GM21786 (cell line): ENCODE measurements around the gene KLF3.
"Not testable (repeated sequence)": the region's sequence is repeated elsewhere in the genome, so short reads cannot be mapped to it uniquely, and the experiment has no call there.

ENCODE experiments used
- ATAC-seq: cut with Tn5 transposase; IDR thresholded peaks from one replicate; pipeline ENCODE4 v1.9.1; 2021; ENCODE audit not compliant: unreplicated experiment

KLF3 gene

DNA sequence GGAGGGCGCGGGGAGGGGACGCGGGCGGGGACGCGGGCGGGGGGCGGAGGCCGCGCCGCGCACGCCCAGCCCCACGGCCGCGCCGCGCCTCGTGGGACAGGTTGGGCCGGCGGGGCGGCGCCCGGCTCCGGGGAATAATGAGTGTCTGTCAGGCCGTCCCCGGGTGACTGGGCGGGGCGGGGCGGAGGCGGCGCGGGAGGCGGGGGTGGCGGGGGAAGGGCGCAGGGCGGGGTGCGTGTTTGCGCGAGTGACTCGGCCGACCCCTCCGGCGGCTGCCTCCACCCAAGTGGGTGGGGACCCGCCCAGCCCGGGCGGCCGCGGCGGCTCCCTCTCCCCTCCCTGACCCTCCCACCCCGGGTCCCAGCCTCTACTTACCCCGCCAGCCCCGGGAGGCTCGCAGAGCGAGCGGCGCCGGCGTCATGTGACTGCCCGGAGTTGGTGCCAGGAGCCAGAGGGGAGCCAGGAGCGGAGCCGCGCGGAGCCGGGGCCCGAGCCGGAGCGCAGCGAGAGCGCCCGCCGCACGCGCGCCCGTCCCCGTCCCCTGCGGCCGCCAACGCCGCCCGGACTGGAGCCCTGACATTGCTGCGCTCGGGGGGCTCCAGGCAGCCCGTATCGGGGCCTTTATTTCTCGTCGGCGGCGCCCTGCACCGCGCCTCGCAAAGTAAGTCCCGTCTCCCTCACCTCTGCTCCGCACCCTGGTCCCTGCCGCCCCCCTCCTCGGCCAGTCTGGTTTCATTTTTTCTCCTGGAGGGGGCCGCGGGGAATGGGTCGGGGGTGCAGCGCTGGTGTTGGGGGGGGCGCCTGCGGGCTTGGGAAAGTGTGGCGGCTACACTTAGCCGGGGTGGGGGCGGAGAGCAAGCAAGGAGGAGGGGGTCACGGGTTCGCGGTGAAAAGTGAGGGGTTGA is at the start of gene KLF3:
Gene KLF3 (plus strand): TSS at position 399 of the 905 bp plus-strand sequence. CDS start 16,427 bp downstream, outside the sequence.
- ATAC-seq, result peak; percentile 55

DNA sequence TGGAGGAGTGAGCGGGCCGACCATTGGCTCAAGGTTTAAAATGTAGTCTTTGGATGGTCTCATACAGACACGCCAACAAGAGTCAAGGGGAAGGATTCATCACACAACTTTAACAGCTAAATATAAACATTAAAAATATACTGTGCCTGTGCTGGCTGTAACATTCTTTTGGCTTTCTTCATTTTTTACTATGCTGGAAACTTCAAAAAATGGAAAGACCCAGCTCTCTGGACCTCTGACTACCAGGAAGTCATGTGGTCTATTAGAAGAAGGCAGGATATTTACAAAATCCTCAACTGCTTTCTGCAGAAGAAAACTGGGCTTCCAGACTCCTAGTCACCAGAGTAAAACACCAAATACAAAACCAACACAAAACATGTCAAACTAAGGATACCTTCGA is 49.8 kb upstream of the KLF3 start:
- no peak for ATAC-seq

DNA sequence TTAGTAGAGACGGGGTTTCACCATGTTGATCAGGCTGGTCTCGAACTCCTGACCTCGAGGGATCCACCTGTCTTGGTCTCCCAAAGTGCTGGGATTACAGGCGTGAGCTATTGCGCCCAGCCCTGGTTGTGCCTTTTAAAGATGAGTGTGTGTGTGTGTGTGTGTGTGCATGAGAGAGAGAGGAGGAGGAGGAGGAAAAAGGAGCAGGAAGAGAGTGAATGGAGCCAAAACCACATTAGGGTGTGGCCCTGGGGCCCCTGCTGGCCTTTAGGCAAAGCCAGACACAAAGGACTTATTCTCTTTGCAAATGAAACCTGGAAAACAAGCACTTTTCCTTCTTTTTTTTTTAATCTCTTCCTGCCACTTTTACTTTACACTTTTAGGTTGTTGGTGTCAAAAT is 48.2 kb upstream of the KLF3 start:
- ATAC-seq, result no peak

DNA sequence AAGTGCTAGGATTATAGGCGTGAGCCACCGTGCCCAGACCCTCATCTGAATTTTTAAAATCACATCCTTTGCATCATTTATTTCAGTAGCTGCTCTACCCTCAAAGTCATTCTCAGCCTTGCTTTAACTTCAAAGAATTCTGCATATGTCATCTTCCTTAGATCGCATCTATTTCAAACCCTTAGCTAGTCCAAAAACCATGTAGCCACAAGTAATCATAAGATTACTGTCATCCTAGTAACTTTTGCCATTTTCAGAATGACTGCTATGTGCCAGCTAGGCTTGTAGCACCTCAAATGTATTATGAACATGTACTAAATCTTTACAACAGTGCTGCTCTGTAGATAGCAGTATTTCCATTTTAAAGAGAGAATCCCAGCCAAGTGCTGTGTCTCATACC is 45.5 kb upstream of the KLF3 start:
- ATAC-seq, result no peak

DNA sequence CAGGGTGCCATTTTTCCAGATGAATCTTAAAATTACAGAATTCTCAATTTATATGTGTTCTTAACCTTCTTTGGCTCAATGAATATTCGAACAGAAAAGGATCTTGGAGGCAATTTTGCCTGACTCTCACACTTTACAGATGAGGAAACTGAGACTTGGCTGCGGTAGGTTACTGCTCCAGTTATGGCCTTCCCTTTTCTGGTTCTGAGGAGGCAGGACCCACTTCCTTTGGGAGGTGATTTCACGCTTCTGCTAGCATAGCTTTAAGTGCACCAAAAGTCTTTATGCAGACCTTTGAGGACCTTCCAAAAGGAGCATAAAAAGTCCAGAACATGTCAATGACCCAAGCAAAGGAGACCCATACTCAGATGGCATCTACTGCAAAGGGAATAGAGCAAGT is 44.7 kb upstream of the KLF3 start:
- ATAC-seq, result no peak

DNA sequence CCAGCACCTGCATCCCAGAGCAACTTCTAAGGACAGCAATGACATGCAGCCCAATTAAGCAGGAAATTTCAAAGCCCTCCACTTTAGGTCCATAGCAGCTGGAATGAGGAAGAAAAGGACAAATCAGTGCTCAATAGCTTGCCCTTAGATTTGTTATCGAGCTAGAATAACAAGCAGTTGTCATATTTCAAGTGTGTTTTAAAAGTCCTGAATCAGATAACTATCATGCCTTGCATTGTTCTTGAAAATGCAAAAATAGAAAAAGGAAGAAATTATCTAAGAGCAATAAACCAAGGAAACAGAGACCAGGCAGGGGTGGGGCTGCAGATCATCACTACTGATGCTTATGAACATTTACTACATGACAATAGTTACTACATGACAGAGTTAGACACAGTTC is 43.9 kb upstream of the KLF3 start:
- no peak for ATAC-seq

DNA sequence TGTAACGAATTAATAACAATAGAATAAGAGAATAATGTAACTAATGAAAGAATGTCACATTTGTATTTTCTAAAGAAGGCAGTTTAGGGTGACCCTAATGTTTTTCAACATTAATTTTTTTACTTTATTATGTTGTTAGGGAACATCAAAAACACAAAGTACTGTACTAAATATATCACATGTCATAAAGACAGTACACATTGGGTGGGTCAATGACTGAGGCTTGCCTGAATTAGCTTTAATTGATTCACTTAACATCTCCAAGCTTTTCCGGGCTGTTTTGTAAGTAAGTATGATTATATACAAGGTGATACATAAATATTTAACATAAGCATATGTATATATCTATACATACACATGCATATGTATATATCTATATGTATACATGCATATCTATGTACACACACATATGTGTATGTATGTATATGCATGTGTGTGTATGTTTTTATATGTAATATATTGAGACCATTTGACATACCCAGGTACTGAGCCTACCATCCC is 43.4 kb upstream of the KLF3 start:
- ATAC-seq, result no peak

DNA sequence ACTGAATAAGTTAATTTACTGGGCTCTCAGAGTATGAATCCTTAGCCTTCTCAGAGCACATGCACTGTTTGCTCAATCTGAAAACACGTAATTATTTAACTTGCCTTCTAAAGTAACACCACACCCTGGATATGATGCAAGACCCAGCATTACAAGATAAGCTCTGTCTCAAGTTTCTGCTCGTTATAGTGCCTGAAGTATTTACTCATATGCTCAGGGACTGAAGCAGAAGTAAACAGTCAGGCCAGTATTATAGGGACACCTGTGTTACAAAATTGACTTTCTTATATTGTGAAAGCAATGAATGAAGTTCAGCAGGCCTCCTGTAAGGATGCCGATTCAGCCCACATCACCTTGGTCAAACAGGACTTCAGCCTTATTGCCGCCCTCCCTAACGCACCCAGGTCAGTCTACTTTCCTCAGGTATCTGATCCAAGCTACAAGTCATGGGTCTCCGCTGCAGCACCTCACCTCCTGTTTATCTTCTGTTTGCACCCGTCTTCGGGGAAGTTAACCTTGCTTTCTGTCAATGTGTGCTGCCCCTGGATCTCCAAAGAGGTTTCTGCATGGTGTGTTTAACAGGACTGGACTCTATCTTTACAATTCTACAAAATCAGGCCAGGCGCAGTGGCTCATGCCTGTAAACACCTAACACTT is 42.8 kb upstream of the KLF3 start:
- no peak for ATAC-seq

DNA sequence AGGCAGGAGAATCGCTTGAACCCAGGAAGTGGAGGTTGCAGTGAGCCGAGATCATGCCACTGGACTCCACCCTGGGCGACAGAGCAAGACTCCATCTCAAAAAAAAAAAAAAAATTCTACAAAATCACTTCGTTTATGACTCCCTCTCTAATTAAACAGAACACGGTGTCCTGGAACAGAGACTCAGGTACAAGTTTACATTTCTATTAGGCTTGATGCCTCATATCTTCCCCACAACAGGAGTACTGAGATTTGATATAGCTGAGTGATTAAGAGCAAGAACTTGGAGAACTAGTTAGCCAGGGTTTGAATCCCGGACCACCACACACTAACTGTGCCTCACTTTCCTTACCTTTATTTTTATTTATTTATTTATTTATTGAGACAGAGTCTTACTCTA is 42.2 kb upstream of the KLF3 start:
- no peak for ATAC-seq

DNA sequence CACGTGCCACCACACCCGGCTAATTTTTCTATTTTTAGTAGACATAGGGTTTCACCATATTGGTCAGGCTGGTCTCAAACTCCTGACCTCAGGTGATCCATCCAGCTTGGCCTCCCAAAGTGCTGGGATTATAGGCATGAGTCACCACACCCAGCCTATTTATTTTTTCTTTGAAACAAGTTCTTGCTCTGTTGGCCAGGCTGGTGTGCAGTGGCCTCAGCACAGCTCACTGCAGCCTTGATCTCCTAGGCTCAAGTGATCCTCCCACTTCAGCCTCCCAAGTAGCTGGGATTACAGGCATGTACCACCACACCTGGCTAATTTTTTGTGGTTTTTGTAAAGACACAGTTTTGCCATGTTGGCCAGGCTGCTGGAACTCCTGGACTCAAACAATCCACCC is 41.7 kb upstream of the KLF3 start:
- ATAC-seq, result not testable (repeated sequence)

DNA sequence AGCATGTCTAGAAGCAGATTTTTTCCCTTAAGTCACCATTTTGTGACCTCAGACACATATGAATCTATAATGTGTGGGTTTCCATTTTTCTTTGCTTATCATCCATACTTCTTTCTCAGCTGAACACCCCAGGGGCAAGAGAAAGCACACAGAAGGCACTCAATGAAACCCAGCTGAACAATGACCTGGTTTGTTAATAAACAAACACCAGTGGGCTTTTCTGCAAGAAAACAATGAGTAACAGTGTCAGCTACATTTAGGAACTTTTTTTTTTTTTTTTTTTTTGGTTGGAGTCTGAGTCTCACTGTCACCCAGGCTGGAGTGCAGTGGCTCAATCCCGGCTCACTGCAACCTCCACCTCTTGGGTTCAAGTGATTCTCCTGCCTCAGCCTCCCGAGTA is 40.7 kb upstream of the KLF3 start:
- ATAC-seq, result no peak

DNA sequence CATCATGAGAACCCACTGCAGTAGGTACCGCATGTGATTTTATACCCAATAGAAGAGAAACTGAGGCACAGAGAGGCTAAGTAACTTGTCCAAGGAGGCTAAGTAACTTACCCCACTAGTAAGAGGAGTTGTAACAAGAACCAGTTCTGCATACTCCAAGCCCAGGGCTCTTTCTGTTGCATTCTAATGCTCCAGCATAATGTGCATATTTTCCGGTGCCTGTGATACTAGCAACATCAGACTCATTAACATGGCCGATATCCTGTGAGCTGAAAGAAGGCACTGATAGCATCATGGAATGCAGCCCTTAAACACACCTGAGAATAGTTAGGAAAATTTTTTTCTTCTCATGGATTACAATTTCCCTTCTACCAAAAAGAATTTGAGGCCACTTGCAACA is 39.7 kb upstream of the KLF3 start:
- ATAC-seq, result no peak

DNA sequence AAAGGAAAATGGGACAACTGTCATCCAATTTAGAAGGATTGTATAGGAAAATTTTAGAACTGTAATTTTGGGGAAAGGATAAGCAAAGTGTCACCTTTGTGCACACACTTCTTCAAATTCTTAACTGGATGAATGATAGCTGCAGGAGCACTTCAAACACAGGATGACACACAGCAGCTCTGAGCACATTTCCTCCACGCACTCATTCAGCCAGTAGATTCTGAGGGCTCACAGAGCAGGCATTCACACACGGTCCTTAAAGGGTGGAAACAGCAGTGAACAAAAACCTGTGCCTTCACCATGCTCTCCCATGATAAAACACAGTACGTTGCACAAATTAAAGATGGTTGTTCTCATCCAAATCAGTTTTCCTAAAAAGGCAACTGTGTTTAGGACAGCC is 38.5 kb upstream of the KLF3 start:
- no peak for ATAC-seq

DNA sequence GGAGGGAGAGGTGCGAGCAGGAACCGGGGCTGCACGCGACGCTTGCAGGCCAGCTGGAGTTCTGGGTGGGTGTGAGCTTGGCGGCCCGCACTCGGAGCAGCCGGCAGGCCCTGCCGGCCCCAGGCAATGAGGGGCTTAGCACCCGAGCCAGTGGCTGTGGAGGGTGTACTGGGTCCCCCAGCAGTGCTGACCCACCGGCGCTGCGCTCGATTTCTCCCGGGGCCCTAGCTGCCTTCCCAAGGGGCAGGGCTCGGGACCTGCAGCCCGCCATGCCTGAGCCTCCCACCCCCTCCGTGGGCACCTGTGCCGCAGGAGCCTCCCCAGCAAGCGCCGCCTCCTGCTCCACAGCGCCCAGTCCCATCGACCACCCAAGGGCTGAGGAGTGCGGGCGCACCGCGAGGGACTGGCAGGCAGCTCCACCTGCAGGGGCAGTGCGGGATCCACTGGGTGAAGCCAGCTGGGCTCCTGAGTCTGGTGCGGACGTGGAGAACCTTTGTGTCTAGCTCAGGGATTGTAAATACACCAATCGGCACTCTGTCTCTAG is 37.0 kb upstream of the KLF3 start:
- not testable (repeated sequence) for ATAC-seq

DNA sequence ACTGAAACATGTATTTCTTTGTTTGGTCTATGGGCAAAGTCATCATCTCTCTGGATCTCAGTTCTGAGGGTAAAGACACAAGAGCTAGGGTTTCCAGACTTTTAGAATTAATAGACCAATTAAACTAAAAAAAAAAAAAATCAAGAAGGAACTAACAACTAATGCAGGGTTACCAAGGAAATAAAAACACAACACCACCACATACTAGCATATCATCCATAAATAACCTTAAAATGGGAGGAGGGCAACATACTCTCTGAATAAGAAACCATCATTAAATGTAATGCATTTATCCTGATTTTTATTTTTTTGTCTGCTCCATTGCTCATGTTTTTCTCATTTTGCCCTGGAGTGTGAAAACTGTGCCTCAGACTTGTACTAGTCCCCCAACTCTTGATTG is 33.5 kb upstream of the KLF3 start:
- ATAC-seq, result no peak

DNA sequence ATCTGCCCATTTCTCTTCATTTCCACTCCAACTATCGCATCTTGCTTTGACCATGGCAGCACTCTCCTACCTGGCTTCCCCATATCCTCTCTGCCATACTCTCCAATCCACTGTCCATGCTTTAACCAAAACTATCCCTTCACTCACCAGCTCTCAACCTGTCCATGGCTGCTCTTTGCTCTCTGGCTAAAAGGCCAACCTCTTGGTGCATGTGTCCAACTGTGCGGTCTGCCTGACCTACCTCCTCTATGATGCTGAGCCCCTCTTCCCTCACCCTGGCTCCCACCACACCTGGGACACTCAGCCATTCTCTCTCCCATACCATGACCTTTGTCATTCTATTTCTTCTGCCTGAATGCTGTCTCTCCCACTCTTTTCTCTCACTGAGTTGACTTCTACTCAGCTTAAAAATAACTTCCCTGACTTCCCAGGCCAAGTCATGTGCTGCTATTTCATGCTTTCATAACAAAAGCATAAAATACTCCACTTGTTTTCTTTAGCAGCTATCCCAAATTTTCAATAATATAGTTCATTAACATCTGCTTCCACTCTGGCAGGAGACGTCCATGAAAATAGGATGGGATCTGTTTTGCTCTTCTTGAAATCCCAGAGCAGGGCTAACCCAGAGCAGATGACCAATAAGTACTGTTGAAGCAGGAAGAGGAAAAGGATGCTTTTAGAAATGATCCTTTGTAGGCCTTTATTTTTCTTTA is 29.8 kb upstream of the KLF3 start:
- no peak for ATAC-seq

DNA sequence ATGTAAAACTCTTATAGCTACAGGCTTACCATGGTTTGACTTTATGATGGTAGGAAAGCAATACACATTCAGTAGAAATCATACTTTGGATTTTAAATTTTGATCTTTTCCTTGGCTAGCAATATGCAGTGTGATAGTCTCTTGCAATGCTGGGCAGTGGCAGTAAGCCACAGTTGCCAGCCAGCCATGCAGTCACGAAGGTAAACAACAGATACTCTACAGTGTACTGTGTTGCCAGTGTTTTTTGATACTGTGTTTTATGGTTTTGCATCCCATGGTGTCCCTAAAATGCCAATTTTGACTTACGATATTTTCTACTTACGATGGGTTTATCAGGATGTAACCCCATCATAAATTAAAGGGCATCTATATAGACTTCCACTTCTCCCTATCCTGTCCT is 24.8 kb upstream of the KLF3 start:
- ATAC-seq, result no peak

DNA sequence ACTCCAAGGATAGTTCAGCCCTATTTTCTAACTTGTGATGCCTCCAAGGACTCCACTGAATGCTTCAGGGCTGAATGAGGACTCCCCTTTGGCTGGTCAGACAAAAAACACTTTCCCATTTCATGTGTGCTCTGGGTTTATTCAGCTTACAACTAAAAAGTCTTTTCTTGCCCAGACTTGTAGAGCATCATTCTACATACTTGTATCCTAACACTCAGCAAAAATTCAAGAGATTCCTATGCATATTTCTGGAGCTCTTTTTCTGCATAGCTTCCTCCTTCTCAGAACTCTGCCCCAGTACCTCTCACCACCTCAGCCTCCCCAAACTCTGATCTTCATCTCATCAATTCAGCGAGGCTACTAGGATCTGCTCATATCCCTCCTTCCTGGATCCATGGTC is 22.2 kb upstream of the KLF3 start:
- no peak for ATAC-seq

DNA sequence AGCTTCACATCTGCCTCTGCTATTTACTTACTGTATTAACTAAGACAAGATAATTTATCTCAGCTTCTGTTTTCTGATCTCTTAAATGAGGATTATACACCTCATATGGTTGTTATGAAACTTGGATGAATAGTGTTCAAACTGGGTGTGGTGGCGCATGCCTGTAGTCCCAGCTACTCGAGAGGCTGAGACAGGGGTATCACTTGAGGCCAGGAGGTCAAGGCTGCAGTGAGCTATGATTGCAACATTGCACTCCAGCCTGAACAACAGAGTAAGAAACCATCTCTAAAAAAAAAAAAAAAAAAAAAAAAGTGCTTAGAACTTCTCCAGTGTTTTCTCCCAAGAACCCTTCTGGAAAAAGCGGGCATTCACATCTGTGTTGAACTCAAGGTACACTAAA is 19.8 kb upstream of the KLF3 start:
- ATAC-seq, result no peak

DNA sequence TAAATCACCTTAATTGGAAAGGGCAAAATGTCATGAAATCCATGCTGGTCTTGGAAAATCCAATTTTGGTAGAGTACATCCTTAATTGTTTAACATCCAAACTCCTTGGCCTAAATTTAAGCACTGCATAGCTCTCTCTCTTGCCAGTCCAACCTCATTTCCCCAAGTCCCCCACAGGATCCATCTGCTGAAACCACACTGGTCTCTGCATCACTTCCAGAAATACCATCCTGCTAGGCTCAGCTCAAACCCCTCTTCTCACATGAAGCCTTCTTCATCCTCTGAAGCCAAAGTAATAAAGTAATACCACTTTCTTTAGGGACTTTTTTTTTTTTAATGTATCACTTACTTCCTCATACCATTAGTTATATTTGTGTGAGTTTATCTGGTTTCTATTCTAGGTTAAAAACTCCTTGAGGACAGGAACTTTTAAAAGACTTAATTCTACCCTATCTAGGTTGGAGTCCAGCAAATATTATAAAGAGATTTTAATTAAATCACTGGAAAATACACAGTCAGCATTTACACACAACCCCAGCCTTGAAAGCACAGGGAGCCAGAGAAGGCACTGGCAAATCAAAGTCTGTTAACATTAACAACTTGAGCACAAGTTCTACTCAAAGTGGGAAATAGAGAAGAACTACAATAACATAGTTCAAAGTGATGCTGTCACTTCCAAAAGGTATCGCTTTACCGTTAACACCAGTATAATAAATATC is 16.7 kb upstream of the KLF3 start:
- ATAC-seq, result no peak

DNA sequence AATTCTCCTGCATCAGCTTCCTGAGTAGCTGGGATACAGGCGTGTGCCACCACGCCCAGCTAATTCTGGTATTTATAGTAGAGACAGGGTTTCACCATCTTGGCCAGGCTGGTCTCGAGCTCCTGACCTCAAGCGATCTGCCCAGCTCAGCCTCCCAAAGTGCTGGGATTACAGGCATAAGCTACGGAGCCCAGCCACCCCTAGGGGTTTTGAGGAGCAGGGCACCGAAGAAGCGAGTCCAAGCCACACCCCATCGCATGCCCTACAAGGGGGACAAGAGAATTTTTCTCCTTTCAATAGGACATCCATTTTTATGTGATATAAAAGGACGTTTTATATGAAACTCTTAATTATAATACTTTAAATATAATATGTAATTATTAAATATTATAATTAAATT is 13.9 kb upstream of the KLF3 start:
- ATAC-seq, result no peak
